ENCODE data around the gene TCEA3.

- TF ChIP-seq CTCF (IDR thresholded peaks at IDR 0.05) (no peak), POLR2A (IDR thresholded peaks at IDR 0.05) (no peak)
Measured at GRCh38 chr1:23370330-23370708, 54.2 kb downstream of the TCEA3 start.

Measured in testis (tissue), 2 donors.